HUES48 (cell line): ENCODE results near the gene ZMYM4.
"Not testable (repeated sequence)": the region's sequence is repeated elsewhere in the genome, so short reads cannot be mapped to it uniquely, and the experiment has no call there.

Source experiments
- H3K27ac ChIP-seq: one replicate; pipeline ENCODE4 v1.7.0; 2013; ENCODE audit warnings: low read depth, low read length, inconsistent platforms
- H3K27me3 ChIP-seq: 2 replicates; pipeline ENCODE4 v1.6.1; 2013; ENCODE audit warnings: mild to moderate bottlenecking, low read length; ENCODE audit not compliant: control insufficient read depth, insufficient read depth
- H3K36me3 ChIP-seq: 2 replicates; pipeline ENCODE4 v1.6.1; 2013; ENCODE audit warnings: low read length; ENCODE audit not compliant: control insufficient read depth, insufficient read depth
- H3K4me1 ChIP-seq: 2 replicates; pipeline ENCODE4 v1.6.1; 2013; ENCODE audit warnings: mild to moderate bottlenecking, low read length; ENCODE audit not compliant: control insufficient read depth, insufficient read depth
- H3K4me3 ChIP-seq: 2 replicates; pipeline ENCODE4 v1.5.1; 2013; ENCODE audit warnings: mild to moderate bottlenecking, low read depth, low read length
- H3K9ac ChIP-seq: 2 replicates; pipeline ENCODE4 v1.6.1; 2013; ENCODE audit warnings: mild to moderate bottlenecking, low read depth, low read length, moderate library complexity
- H3K9me3 ChIP-seq: 2 replicates; pipeline ENCODE4 v1.6.1; 2013; ENCODE audit warnings: low read length; ENCODE audit not compliant: control insufficient read depth, insufficient read depth

The ZMYM4 gene

GRCh38 chr1:35326246-35326866, 57.8 kb downstream of the ZMYM4 start:
- Histone ChIP-seq H3K27me3 (no peaks in the 10 kb centered on the region), H3K9me3 (no peaks in the 10 kb centered on the region), H3K9ac (no peak overlapping the region), H3K27ac (no peak overlapping the region), H3K4me1 (no peaks in the 10 kb centered on the region), H3K36me3 (peaks cover 28% of the 10 kb centered on the region), H3K4me3 (no peak overlapping the region)

DNA sequence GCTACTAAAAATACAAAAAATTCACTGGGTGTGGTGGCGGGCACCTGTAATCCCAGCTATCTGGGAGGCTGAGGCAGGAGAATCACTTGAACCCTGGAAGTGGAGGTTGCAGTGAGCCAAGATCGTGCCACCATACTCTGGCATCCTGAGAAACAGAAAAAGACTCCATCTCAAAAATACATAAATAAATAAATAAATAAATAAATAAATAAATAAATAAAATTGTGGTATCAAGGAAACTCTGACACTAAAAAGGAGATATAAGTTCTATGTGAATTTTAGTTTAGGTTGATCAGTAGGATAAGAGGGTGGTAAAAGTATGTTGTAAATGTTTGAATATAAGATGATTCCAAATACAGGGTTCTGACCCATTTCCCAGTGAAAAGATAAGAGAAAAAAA, 63.1 kb downstream of the ZMYM4 start:
- not testable (repeated sequence) for H3K9ac ChIP-seq, H3K4me1 ChIP-seq, H3K9me3 ChIP-seq, H3K27ac ChIP-seq, H3K4me3 ChIP-seq, H3K27me3 ChIP-seq
- H3K36me3 ChIP-seq: peaks cover 27% of the 10 kb centered on the region

- H3K27ac ChIP-seq: no peak overlapping the region
- no peaks in the 10 kb centered on the region for H3K4me1 ChIP-seq
- no peaks in the 10 kb centered on the region for H3K27me3 ChIP-seq
- no peaks in the 10 kb centered on the region for H3K9me3 ChIP-seq
- no peak overlapping the region for H3K9ac ChIP-seq
- no peak overlapping the region for H3K4me3 ChIP-seq
- H3K36me3 ChIP-seq: peaks cover 7% of the 10 kb centered on the region; the same call in 1 of the 2 replicates
Measured at GRCh38 chr1:35334485-35334884, 66.0 kb downstream of the ZMYM4 start.

- no peaks in the 10 kb centered on the region for H3K27me3 ChIP-seq
- no peak overlapping the region for H3K4me3 ChIP-seq
- H3K4me1 ChIP-seq: no peaks in the 10 kb centered on the region
- H3K36me3 ChIP-seq: peaks cover 5% of the 10 kb centered on the region; the same call in 1 of the 2 replicates
- no peak overlapping the region for H3K27ac ChIP-seq
- H3K9ac ChIP-seq: no peak overlapping the region
- H3K9me3 ChIP-seq: no peaks in the 10 kb centered on the region
Measured at GRCh38 chr1:35340519-35340918, 72.0 kb downstream of the ZMYM4 start.

GRCh38 chr1:35345439-35345981, 77.0 kb downstream of the ZMYM4 start:
- Histone ChIP-seq H3K36me3 (no peaks in the 10 kb centered on the region), H3K27ac (no peak overlapping the region), H3K9me3 (no peaks in the 10 kb centered on the region), H3K27me3 (no peaks in the 10 kb centered on the region), H3K4me3 (no peak overlapping the region), H3K9ac (no peak overlapping the region), H3K4me1 (no peaks in the 10 kb centered on the region)

DNA sequence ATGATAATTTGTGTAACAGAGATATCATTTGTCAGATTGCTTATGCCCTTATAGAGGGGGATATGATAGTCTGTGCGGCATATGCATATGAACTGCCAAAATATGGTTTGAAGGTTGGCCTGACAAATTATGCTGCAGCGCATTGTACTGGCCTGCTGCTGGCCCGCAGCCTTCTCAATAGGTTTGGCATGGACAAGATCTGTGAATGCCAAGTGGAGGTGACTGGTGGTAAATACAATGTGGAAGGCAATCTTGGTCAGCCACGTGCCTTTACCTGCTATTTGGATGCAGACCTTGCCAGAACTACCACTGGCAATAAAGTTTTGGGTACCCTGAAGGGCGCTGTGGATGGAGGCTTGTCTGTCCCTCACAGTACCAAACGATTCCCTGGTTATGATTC, 82.4 kb downstream of the ZMYM4 start:
- Histone ChIP-seq H3K36me3 (no peaks in the 10 kb centered on the region), H3K27ac (no peak overlapping the region), H3K4me3 (no peak overlapping the region), H3K9ac (no peak overlapping the region), H3K27me3 (no peaks in the 10 kb centered on the region), H3K9me3 (no peaks in the 10 kb centered on the region), H3K4me1 (no peaks in the 10 kb centered on the region)

- Histone ChIP-seq H3K36me3 (peaks cover 34% of the 10 kb centered on the region), H3K9me3 (no peaks in the 10 kb centered on the region), H3K4me3 (no peak overlapping the region), H3K27ac (no peak overlapping the region), H3K4me1 (peaks cover 22% of the 10 kb centered on the region), H3K9ac (no peak overlapping the region), H3K27me3 (no peaks in the 10 kb centered on the region)
Measured at GRCh38 chr1:35359995-35360394, 91.5 kb downstream of the ZMYM4 start.

- no peak overlapping the region; the same call in 1 of the 2 replicates for H3K9ac ChIP-seq
- no peaks in the 10 kb centered on the region for H3K9me3 ChIP-seq
- no peaks in the 10 kb centered on the region for H3K27me3 ChIP-seq
- H3K36me3 ChIP-seq: peaks cover 38% of the 10 kb centered on the region
- H3K4me3 ChIP-seq: no peak overlapping the region
- H3K27ac ChIP-seq: no peak overlapping the region
- peaks cover 22% of the 10 kb centered on the region for H3K4me1 ChIP-seq
Measured at GRCh38 chr1:35361638-35362037, 93.1 kb downstream of the ZMYM4 start.

- H3K4me3 ChIP-seq: no peak overlapping the region
- H3K9me3 ChIP-seq: no peaks in the 10 kb centered on the region
- peaks cover 31% of the 10 kb centered on the region for H3K36me3 ChIP-seq
- H3K9ac ChIP-seq: no peak overlapping the region
- no peaks in the 10 kb centered on the region for H3K27me3 ChIP-seq
- no peak overlapping the region for H3K27ac ChIP-seq
- H3K4me1 ChIP-seq: peaks cover 22% of the 10 kb centered on the region
Measured at GRCh38 chr1:35364741-35365140, 96.2 kb downstream of the ZMYM4 start.

DNA sequence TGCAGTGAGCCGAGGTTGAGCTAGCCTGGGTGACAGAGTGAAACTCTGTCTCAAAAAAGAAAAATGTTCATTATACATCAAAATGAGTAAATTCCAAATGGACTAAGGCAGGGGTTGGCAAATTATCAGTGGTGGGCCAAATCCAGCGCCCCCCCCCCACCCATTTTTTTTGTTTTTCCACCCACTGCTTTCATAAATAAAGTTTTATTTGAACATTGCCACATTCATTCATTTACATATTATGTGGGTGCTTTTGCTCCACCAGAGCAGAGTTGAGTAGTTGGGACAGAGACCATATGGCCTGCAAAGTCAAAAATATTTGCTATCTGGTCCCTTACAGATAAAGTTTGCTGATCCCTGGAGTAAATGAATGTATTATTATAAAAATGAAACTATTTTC, 99.4 kb downstream of the ZMYM4 start:
- Histone ChIP-seq H3K4me1 (no peaks in the 10 kb centered on the region), H3K27me3 (no peaks in the 10 kb centered on the region), H3K27ac (no peak overlapping the region), H3K9ac (no peak overlapping the region), H3K4me3 (no peak overlapping the region), H3K9me3 (no peaks in the 10 kb centered on the region), H3K36me3 (peaks cover 34% of the 10 kb centered on the region)

DNA sequence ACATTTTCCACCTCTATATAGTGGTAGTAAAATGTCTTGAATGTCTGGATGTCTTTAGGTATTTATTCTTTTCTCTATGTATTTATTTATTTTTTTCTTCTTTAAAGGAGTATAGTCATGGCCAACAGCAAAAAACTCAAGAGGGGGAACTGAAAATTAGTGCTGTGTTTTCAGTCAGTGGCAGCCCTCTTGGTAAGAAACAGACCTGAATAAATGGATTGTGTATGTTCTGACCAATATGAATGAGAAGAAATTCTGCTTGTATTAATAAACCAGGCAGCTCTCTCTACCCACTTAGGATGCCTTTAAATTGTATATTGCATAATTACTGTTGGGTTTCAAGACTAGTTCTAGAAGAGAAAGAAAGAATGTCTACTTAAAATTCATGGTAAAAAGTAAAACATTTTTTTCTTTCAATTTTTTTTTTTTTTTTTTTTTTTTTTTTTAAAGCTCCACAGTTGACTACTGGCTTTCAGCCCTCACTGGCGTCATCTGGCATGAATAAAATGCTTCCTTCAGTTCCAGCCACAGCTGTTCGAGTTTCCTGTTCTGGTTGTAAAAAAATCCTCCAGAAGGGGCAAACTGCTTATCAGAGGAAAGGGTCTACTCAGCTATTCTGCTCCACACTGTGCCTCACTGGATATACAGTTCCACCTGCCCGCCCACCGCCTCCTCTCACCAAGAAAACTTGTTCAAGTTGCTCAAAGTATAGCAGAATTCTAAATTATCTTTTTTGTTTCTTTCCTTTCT, 101.6 kb downstream of the ZMYM4 start:
- Histone ChIP-seq H3K4me3 (no peak overlapping the region), H3K9me3 (no peaks in the 10 kb centered on the region), H3K27me3 (no peaks in the 10 kb centered on the region), H3K36me3 (peaks cover 17% of the 10 kb centered on the region), H3K27ac (no peak overlapping the region), H3K4me1 (no peaks in the 10 kb centered on the region), H3K9ac (no peak overlapping the region)
